B cell (primary cell): Measurements from ENCODE around the gene TMX1. TPM values are rescaled to one million over a fixed set of nuclear protein-coding genes. Genes with fewer than 3 reads are reported as not detected.

Experiments used
- ATAC-seq: fragments of 200-7000 bp; cut with Tn5 transposase; one replicate; pipeline ENCODE4 v1.10.0; 2021; ENCODE audit warnings: low read depth, mild to moderate bottlenecking, moderate number of reproducible peaks, moderate library complexity
- CTCF ChIA-PET: fragments of 350-600 bp; sonication (Branson Sonifier 250); formaldehyde crosslinking; loops from one replicate; lab custom pipeline; 2021; ENCODE audit warnings: antibody characterized with exemption, inconsistent platforms; lab: Charles Lee
- POLR2A ChIA-PET: fragments of 350-600 bp; sonication (Branson Sonifier 250); formaldehyde crosslinking; loops from one replicate; lab custom pipeline; 2021; ENCODE audit warnings: antibody characterized with exemption; lab: Charles Lee
- DNase-seq: peaks from one replicate; pipeline ENCODE4 v3.0.0; 2013
- H2AFZ ChIP-seq: 2 replicates; pipeline ENCODE4 v1.6.1; 2012; ENCODE audit warnings: mild to moderate bottlenecking, low read depth, low read length; ENCODE audit not compliant: insufficient read depth, poor library complexity, severe bottlenecking
- H3K27ac ChIP-seq, 2 donors: 1 replicate in 1 of 2; 2 replicates in 1 of 2; pipeline ENCODE4 v1.5.1; 2012 to 2013; ENCODE audit warnings: low read length in 2 of 2, mild to moderate bottlenecking in 2 of 2, moderate library complexity in 1 of 2
- H3K27me3 ChIP-seq, 4 experiments: fragments of 200-600 bp in 1 of 4; sonication (generic) in 1 of 4; replicated peaks in 1 of 4; 1 replicate in 2 of 4; 2 replicates in 2 of 4; pipeline versions ENCODE4 v1.6.1 to v1.7.0; 2013 to 2016; ENCODE audit warnings: low read length in 3 of 4, mild to moderate bottlenecking in 2 of 4, mixed read lengths in 1 of 4, moderate library complexity in 1 of 4; ENCODE audit not compliant: insufficient read depth in 4 of 4, control insufficient read depth in 3 of 4; ENCODE audit errors: control extremely low read depth in 1 of 4
- H3K36me3 ChIP-seq, 2 experiments: replicated peaks in 1 of 2; 1 replicate in 1 of 2; 2 replicates in 1 of 2; pipeline versions ENCODE4 v1.6.1 to v1.7.1; 2013; ENCODE audit warnings: low read length in 1 of 2; ENCODE audit not compliant: insufficient read depth in 2 of 2, control insufficient read depth in 1 of 2; ENCODE audit errors: control extremely low read depth in 1 of 2, extremely low read depth in 1 of 2
- H3K4me1 ChIP-seq, 2 donors: fragments of 200-600 bp in 1 of 2; sonication (generic) in 1 of 2; 1 replicate in 1 of 2; 2 replicates in 1 of 2; pipeline versions ENCODE4 v1.5.1 to v1.6.1; 2013 to 2017; ENCODE audit warnings: low read length in 2 of 2; ENCODE audit not compliant: control insufficient read depth in 2 of 2, insufficient read depth in 2 of 2
- H3K4me2 ChIP-seq: replicated peaks from 2 replicates; pipeline ENCODE3; 2012; ENCODE audit warnings: mild to moderate bottlenecking, low read depth, low read length; ENCODE audit not compliant: poor library complexity, severe bottlenecking
- H3K4me3 ChIP-seq, 5 experiments: fragments of 200-600 bp in 1 of 5; sonication (generic) in 1 of 5; 1 replicate in 3 of 5; 2 replicates in 2 of 5; pipeline versions ENCODE4 v1.5.1 to v1.7.0; 2011 to 2016; ENCODE audit warnings: low read length in 4 of 5, mild to moderate bottlenecking in 4 of 5, low read depth in 2 of 5, control low read depth in 1 of 5, moderate library complexity in 1 of 5; ENCODE audit not compliant: insufficient read depth in 1 of 5; ENCODE audit errors: control extremely low read depth in 1 of 5, extremely low read depth in 1 of 5
- H3K79me2 ChIP-seq: fragments of 200-600 bp; sonication (generic); one replicate; pipeline ENCODE4 v1.6.0; 2016; ENCODE audit warnings: low read length; ENCODE audit not compliant: control insufficient read depth, insufficient read depth
- H3K9ac ChIP-seq: fragments of 200-600 bp; sonication (generic); 2 replicates; pipeline ENCODE4 v1.6.1; 2017; ENCODE audit warnings: mild to moderate bottlenecking, low read length, moderate library complexity
- H3K9me3 ChIP-seq, 3 donors: one replicate each; pipeline versions ENCODE4 v1.6.1 to v1.7.1; 2013; ENCODE audit warnings: low read length in 2 of 3; ENCODE audit not compliant: control insufficient read depth in 2 of 3, insufficient read depth in 1 of 3; ENCODE audit errors: control extremely low read depth in 1 of 3
- H4K20me1 ChIP-seq: 2 replicates; pipeline ENCODE4 v1.6.0; 2012; ENCODE audit warnings: mild to moderate bottlenecking, low read length; ENCODE audit not compliant: insufficient read depth, control insufficient read depth, poor library complexity, severe bottlenecking
- H3K27ac Mint-ChIP-seq: one replicate; pipeline ENCODE4 v1.8.0; 2021; ENCODE audit warnings: mixed read lengths
- H3K27me3 Mint-ChIP-seq: one replicate; pipeline ENCODE4 v1.8.0; 2021; ENCODE audit warnings: mixed read lengths
- H3K4me1 Mint-ChIP-seq: one replicate; pipeline ENCODE4 v1.8.0; 2021; ENCODE audit warnings: mixed read lengths
- H3K4me3 Mint-ChIP-seq: one replicate; pipeline ENCODE4 v1.8.0; 2021; ENCODE audit warnings: mixed read lengths
- H3K9me3 Mint-ChIP-seq: one replicate; pipeline ENCODE4 v1.8.0; 2022; ENCODE audit warnings: mixed read lengths; ENCODE audit not compliant: insufficient read depth
- EZH2 ChIP-seq: IDR thresholded peaks from 2 replicates; pipeline ENCODE4 v1.6.1; 2012; ENCODE audit warnings: borderline replicate concordance, low read depth, mild to moderate bottlenecking, moderate library complexity, low read length; ENCODE audit not compliant: insufficient read depth, poor library complexity, severe bottlenecking
- WGBS: methylation state at CpG from one replicate; pipeline ENCODE4 v1.1.5; 2013; ENCODE audit warnings: missing lambda C conversion rate; ENCODE audit not compliant: insufficient coverage; 5-methylcytosine and 5-hydroxymethylcytosine counted together
- intact Hi-C: fragments of 100-400 bp; cut with micrococcal nuclease; formaldehyde crosslinking; loops from one replicate; pipeline ENCODE4 v1.10.0; 2022
- polyA plus RNA-seq: library from polyadenylated mRNA; depleted of rRNA; stranded (reverse); fragments of >200 nt; gene quantifications from 2 replicates; pipeline ENCODE4 v1.2.3, GENCODE V29; 2012
- total RNA-seq, 2 donors: library from RNA; stranded (reverse); fragments of 120-200 nt in 1 of 2; gene quantifications; 1 replicate in 1 of 2; 2 replicates in 1 of 2; pipeline versions ENCODE4 v1.2.3 to v1.2.4, GENCODE V29; 2013 to 2022
- TF ChIP-seq, protein P1 (sequence below): fragments of 200-600 bp; IDR thresholded peaks from one replicate; pipeline ENCODE4 v1.8.0; 2022; ENCODE audit warnings: antibody characterized with exemption, mild to moderate bottlenecking

Gene TMX1
- total and polyA plus RNA-seq, 2 donors (not counting 1 experiment from before 2014, with no cell fraction given) = 4.8 to 26.4 TPM

- peaks cover 0 to 5% (median 0%) of the 10 kb centered on the region in 3 donors for H3K9me3 ChIP-seq
- H3K4me2 ChIP-seq = no peak overlapping the region
- no peaks in the 10 kb centered on the region for H3K4me1 ChIP-seq
- no peaks in the 10 kb centered on the region for H3K27me3 ChIP-seq
- H3K9me3 Mint-ChIP-seq = peaks cover 5% of the 10 kb centered on the region
- ChIA-PET CTCF (no interaction called here), POLR2A (no interaction called here)
- H3K79me2 ChIP-seq = no peaks in the 10 kb centered on the region
- ATAC-seq (no peak), DNase-seq (no peak)
- no peak overlapping the region for H3K4me3 Mint-ChIP-seq
- H3K4me3 ChIP-seq = no peak overlapping the region
- no peaks in the 10 kb centered on the region for H4K20me1 ChIP-seq
- no CpG with 5 or more reads among the region's 1 CpG for WGBS
- no peak for TF ChIP-seq EZH2
- TF ChIP-seq, protein P1, sequence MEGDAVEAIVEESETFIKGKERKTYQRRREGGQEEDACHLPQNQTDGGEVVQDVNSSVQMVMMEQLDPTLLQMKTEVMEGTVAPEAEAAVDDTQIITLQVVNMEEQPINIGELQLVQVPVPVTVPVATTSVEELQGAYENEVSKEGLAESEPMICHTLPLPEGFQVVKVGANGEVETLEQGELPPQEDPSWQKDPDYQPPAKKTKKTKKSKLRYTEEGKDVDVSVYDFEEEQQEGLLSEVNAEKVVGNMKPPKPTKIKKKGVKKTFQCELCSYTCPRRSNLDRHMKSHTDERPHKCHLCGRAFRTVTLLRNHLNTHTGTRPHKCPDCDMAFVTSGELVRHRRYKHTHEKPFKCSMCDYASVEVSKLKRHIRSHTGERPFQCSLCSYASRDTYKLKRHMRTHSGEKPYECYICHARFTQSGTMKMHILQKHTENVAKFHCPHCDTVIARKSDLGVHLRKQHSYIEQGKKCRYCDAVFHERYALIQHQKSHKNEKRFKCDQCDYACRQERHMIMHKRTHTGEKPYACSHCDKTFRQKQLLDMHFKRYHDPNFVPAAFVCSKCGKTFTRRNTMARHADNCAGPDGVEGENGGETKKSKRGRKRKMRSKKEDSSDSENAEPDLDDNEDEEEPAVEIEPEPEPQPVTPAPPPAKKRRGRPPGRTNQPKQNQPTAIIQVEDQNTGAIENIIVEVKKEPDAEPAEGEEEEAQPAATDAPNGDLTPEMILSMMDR = no peak
- H3K27ac Mint-ChIP-seq = no peak overlapping the region
- H3K4me1 Mint-ChIP-seq = no peaks in the 10 kb centered on the region
- intact Hi-C loops = no loop called here
- H3K9ac ChIP-seq = no peak overlapping the region
- no peak overlapping the region for H3K27ac ChIP-seq
- no peak overlapping the region for H2AFZ ChIP-seq
- no peaks in the 10 kb centered on the region for H3K27me3 Mint-ChIP-seq
- peaks cover 0 to 25% of the 10 kb centered on the region in 2 experiments for H3K36me3 ChIP-seq
These were observed 18.2 kb downstream of the TMX1 start for GRCh38 chr14:51258280-51258679.

DNA sequence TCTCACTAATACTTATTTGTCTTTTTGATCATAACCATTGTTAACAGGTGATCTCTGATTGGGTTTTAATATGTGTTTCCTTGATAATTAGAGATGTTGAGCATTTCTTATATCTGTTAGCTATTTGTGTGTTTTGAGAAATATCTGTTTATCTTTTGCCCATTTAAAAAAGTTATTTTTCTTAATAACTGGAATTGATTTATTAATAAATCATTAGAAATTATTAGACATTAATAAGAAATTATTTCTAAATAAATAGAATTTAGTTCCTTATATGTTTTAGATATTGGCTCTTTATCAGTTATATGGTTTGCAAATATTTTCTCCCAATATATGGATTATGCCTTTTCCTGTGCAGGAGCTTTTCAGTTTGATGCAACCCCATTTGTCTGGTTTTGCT lies 18.7 kb downstream of the TMX1 start:
- no peaks in the 10 kb centered on the region for H3K27me3 Mint-ChIP-seq
- DNase-seq (no peak), ATAC-seq (no peak)
- Histone ChIP-seq H3K79me2 (no peaks in the 10 kb centered on the region), H3K4me2 (no peak overlapping the region), H3K9me3 (peaks cover 0 to 5% (median 0%) of the 10 kb centered on the region in 3 donors), H3K27me3 (no peaks in the 10 kb centered on the region), H4K20me1 (no peaks in the 10 kb centered on the region), H2AFZ (no peak overlapping the region), H3K9ac (no peak overlapping the region), H3K36me3 (peaks cover 0 to 22% of the 10 kb centered on the region in 2 experiments), H3K4me3 (no peak overlapping the region), H3K27ac (no peak overlapping the region), H3K4me1 (no peaks in the 10 kb centered on the region)
- POLR2A ChIA-PET = no interaction called here
- CTCF ChIA-PET = no interaction called here
- H3K9me3 Mint-ChIP-seq = peaks cover 5% of the 10 kb centered on the region
- H3K4me1 Mint-ChIP-seq = no peaks in the 10 kb centered on the region
- intact Hi-C loops = no loop called here
- H3K27ac Mint-ChIP-seq = no peak overlapping the region
- H3K4me3 Mint-ChIP-seq = no peak overlapping the region
- TF ChIP-seq, protein P1 = no peak
- TF ChIP-seq EZH2 = no peak
